Stimulated activated CD4-positive, alpha-beta T cell treated with anti-CD3 and anti-CD28 coated beads, Interleukin-15, amount 100 ng/mL, for 1 hour (primary cell): ENCODE data around the gene AHNAK2.
"Not testable (repeated sequence)": the region's sequence is repeated elsewhere in the genome, so short reads cannot be mapped to it uniquely, and the experiment has no call there.

Experiments
- DNase-seq, 2 donors: peaks; one replicate each; pipeline ENCODE4 v3.0.0-alpha.2; 2020; ENCODE audit warnings: low read depth in 1 of 2, low spot score in 1 of 2

The AHNAK2 gene

GRCh38 chr14:104900639-104901512, 77.3 kb downstream of the AHNAK2 start:
- no peak for DNase-seq

- no peak for DNase-seq
These were observed 78.4 kb downstream of the AHNAK2 start for GRCh38 chr14:104899781-104900180.

GRCh38 chr14:104898870-104899510, 79.2 kb downstream of the AHNAK2 start:
- no peak for DNase-seq

GRCh38 chr14:104898195-104898558, 80.0 kb downstream of the AHNAK2 start:
- DNase-seq: no peak

- DNase-seq: no peak
These were observed 80.6 kb downstream of the AHNAK2 start for GRCh38 chr14:104897330-104898194.

GRCh38 chr14:104895786-104896661, 82.2 kb downstream of the AHNAK2 start:
- no peak for DNase-seq

- DNase-seq: no peak
These were observed 82.9 kb downstream of the AHNAK2 start for GRCh38 chr14:104895207-104895785.

GRCh38 chr14:104894331-104895206, 83.6 kb downstream of the AHNAK2 start:
- DNase-seq: no peak

GRCh38 chr14:104893435-104894207, 84.6 kb downstream of the AHNAK2 start:
- no peak for DNase-seq

GRCh38 chr14:104892531-104893434, 85.4 kb downstream of the AHNAK2 start:
- no peak for DNase-seq

GRCh38 chr14:104891664-104892530, 86.3 kb downstream of the AHNAK2 start:
- DNase-seq: no peak

GRCh38 chr14:104891121-104891551, 87.0 kb downstream of the AHNAK2 start:
- no peak for DNase-seq

- DNase-seq: not testable (repeated sequence)
These were observed 87.9 kb downstream of the AHNAK2 start for GRCh38 chr14:104890292-104890691.

- no peak for DNase-seq
These were observed 88.8 kb downstream of the AHNAK2 start for GRCh38 chr14:104889375-104889757.

GRCh38 chr14:104888489-104889374, 89.4 kb downstream of the AHNAK2 start:
- DNase-seq: no peak
